HUES48 (cell line): ENCODE results near the gene GAGE12J.
A peak's percentile ranks its signal among the peaks of the same experiment; 100 is the strongest.
"Not testable (repeated sequence)": the region's sequence is repeated elsewhere in the genome, so short reads cannot be mapped to it uniquely, and the experiment has no call there.

Experiments
- H3K27ac ChIP-seq: one replicate; pipeline ENCODE4 v1.7.0; 2013; ENCODE audit warnings: low read depth, low read length, inconsistent platforms
- H3K27me3 ChIP-seq: 2 replicates; pipeline ENCODE4 v1.6.1; 2013; ENCODE audit warnings: mild to moderate bottlenecking, low read length; ENCODE audit not compliant: control insufficient read depth, insufficient read depth
- H3K36me3 ChIP-seq: 2 replicates; pipeline ENCODE4 v1.6.1; 2013; ENCODE audit warnings: low read length; ENCODE audit not compliant: control insufficient read depth, insufficient read depth
- H3K4me1 ChIP-seq: 2 replicates; pipeline ENCODE4 v1.6.1; 2013; ENCODE audit warnings: mild to moderate bottlenecking, low read length; ENCODE audit not compliant: control insufficient read depth, insufficient read depth
- H3K4me3 ChIP-seq: 2 replicates; pipeline ENCODE4 v1.5.1; 2013; ENCODE audit warnings: mild to moderate bottlenecking, low read depth, low read length
- H3K9ac ChIP-seq: 2 replicates; pipeline ENCODE4 v1.6.1; 2013; ENCODE audit warnings: mild to moderate bottlenecking, low read depth, low read length, moderate library complexity
- H3K9me3 ChIP-seq: 2 replicates; pipeline ENCODE4 v1.6.1; 2013; ENCODE audit warnings: low read length; ENCODE audit not compliant: control insufficient read depth, insufficient read depth

Gene GAGE12J

DNA sequence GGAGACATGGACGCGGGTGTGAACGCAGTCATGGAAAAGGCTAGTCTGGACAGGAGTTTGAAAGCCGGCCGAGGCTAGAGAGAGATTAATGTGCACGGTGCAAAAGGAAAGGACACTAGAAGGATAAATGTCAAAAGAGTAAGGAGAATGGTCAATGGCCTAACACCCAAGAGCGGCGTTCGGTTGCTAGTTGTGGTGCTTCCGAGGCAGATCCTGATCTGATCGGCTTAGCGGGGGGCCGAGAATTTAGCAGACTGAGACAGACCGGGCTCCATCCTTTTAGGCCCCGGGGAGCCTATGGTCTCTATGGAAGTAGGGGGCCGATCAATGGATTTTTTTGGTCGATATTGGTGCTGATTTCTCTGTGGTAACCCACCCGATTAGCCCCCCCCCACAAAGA is 11.5 kb upstream of the GAGE12J start:
- H3K27ac ChIP-seq, result peak overlapping the region; percentile 78
- H3K27me3 ChIP-seq, result no peaks in the 10 kb centered on the region
- H3K9me3 ChIP-seq, result peaks cover 31% of the 10 kb centered on the region
- H3K9ac ChIP-seq, result no peak overlapping the region
- H3K36me3 ChIP-seq, result no peaks in the 10 kb centered on the region
- H3K4me1 ChIP-seq, result peaks cover 27% of the 10 kb centered on the region
- H3K4me3 ChIP-seq, result peak overlapping the region; percentile 39

- Histone ChIP-seq H3K27ac (no peak overlapping the region), H3K4me1 (peaks cover 27% of the 10 kb centered on the region), H3K9me3 (peaks cover 44% of the 10 kb centered on the region), H3K27me3 (no peaks in the 10 kb centered on the region), H3K4me3 (no peak overlapping the region), H3K9ac (no peak overlapping the region), H3K36me3 (no peaks in the 10 kb centered on the region)
These were observed 9.7 kb upstream of the GAGE12J start for GRCh38 chrX:49312176-49312575.

DNA sequence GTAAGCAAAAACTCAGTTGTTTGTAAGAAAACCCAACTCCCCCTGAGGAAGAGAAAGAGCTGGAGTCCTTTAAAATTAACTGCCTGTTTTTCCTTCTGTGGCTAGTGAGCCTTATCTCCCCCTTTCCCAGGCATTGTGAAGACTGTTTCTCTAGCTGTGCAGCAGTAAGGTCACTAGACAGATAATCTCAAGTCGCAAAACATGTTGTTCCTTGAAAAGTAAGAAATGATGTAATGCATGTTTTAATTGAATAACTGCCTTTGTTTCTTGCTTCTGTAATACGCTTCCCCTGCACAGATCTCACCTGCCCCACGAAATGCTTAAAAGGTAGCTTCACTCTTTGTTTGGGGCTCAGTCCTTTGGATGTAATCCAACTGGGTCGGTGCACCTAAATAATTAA is 5.8 kb upstream of the GAGE12J start:
- no peak overlapping the region for H3K27ac ChIP-seq
- H3K9ac ChIP-seq, result no peak overlapping the region
- no peaks in the 10 kb centered on the region for H3K27me3 ChIP-seq
- no peaks in the 10 kb centered on the region for H3K36me3 ChIP-seq
- H3K4me1 ChIP-seq, result peaks cover 5% of the 10 kb centered on the region
- peaks cover 36% of the 10 kb centered on the region; the same call in 1 of the 2 replicates for H3K9me3 ChIP-seq
- H3K4me3 ChIP-seq, result no peak overlapping the region

DNA sequence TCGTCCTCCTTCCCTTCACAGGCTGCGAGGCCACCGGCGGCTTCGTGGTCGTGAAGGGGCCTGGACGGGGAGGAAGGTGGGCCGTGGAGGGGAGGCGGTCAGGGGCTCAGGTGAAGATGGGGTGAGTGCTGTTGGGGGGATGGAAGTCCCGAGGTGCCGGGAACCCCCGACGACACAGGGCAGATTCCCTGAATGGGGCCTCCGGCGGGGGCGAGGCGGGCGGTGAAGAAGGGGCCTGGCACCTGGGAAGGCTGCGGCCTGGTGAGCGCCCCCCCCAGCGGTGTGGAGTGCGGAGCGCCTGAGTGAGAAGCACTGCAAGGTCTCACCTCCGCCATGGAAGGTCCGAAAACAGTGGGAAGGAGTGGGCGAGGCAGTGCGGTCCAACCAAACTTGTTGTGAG is 429 bp downstream of the GAGE12J start:
- H3K27ac ChIP-seq, H3K9ac ChIP-seq, H3K36me3 ChIP-seq, H3K4me1 ChIP-seq, H3K9me3 ChIP-seq, H3K4me3 ChIP-seq, H3K27me3 ChIP-seq: not testable (repeated sequence)

- not testable (repeated sequence) for H3K9me3 ChIP-seq, H3K27me3 ChIP-seq, H3K4me1 ChIP-seq, H3K9ac ChIP-seq, H3K4me3 ChIP-seq, H3K36me3 ChIP-seq, H3K27ac ChIP-seq
These were observed 1.9 kb downstream of the GAGE12J start for GRCh38 chrX:49323735-49324134.

- not testable (repeated sequence) for H3K4me3 ChIP-seq, H3K9ac ChIP-seq, H3K27me3 ChIP-seq, H3K4me1 ChIP-seq, H3K36me3 ChIP-seq, H3K9me3 ChIP-seq, H3K27ac ChIP-seq
These were observed 8.6 kb downstream of the GAGE12J start for GRCh38 chrX:49330421-49330820.

- H3K9ac ChIP-seq, H3K27ac ChIP-seq, H3K4me1 ChIP-seq, H3K4me3 ChIP-seq, H3K27me3 ChIP-seq, H3K9me3 ChIP-seq, H3K36me3 ChIP-seq: not testable (repeated sequence)
These were observed 9.4 kb downstream of the GAGE12J start, which contains the start of gene GAGE13 for GRCh38 chrX:49331282-49331681. Gene GAGE13, plus strand, starts transcription at chrX:49331582. Its CDS starts 1,156 bp downstream, at chrX:49332738.

DNA sequence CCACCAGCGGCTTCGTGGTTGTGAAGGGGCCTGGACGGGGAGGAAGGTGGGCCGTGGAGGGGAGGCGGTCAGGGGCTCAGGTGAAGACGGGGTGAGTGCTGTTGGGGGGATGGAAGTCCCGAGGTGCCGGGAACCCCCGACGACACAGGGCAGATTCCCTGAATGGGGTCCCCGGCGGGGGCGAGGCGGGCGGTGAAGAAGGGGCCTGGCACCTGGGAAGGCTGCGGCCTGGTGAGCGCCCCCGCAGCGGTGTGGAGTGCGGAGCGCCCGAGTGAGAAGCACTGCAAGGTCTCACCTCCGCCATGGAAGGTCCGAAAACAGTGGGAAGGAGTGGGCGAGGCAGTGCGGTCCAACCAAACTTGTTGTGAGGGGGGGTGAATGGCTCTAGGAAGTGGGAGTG is 10.0 kb downstream of the GAGE12J start:
- not testable (repeated sequence) for H3K9ac ChIP-seq, H3K36me3 ChIP-seq, H3K4me1 ChIP-seq, H3K27ac ChIP-seq, H3K27me3 ChIP-seq, H3K9me3 ChIP-seq, H3K4me3 ChIP-seq

DNA sequence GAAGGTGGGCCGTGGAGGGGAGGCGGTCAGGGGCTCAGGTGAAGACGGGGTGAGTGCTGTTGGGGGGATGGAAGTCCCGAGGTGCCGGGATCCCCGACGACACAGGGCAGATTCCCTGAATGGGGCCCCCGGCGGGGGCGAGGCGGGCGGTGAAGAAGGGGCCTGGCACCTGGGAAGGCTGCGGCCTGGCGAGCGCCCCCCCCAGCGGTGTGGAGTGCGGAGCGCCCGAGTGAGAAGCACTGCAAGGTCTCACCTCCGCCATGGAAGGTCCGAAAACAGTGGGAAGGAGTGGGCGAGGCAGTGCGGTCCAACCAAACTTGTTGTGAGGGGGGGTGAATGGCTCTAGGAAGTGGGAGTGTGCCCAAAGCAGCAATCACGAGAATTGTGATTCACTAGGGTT is 19.6 kb downstream of the GAGE12J start:
- not testable (repeated sequence) for H3K4me1 ChIP-seq, H3K27me3 ChIP-seq, H3K9me3 ChIP-seq, H3K9ac ChIP-seq, H3K36me3 ChIP-seq, H3K4me3 ChIP-seq, H3K27ac ChIP-seq

DNA sequence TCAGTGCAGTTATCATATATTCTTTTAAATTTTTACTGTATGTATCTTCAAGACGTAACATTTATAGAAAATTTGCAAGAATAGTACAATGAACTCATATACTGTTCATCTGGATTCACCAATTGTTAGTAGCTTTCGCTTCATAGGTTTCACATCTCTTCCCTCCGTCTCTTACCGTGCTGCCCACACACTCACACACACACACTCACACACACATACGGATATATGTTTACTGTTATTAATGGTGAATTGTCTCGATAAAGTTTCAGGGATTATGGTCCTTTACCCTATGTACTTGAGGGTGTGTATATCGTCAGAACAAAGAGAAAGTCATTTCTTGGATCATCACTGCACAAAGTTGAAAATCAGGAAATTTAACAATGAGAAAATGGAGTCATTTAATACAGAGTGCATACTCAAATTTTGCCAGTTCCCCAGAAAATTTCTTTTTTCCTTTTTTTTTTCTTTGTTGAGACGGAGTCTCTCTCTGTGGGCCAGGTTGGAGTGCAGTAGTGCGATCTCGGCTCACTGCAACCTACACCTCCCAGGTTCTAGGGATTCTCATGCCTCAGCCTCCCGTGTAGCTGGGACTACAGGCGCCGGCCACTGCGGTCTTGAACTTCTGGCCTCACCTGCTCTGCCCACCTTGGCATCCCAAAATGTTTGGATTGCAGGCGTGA is 22.8 kb downstream of the GAGE12J start:
- not testable (repeated sequence) for H3K27ac ChIP-seq, H3K36me3 ChIP-seq, H3K4me3 ChIP-seq, H3K4me1 ChIP-seq, H3K9ac ChIP-seq, H3K9me3 ChIP-seq, H3K27me3 ChIP-seq

DNA sequence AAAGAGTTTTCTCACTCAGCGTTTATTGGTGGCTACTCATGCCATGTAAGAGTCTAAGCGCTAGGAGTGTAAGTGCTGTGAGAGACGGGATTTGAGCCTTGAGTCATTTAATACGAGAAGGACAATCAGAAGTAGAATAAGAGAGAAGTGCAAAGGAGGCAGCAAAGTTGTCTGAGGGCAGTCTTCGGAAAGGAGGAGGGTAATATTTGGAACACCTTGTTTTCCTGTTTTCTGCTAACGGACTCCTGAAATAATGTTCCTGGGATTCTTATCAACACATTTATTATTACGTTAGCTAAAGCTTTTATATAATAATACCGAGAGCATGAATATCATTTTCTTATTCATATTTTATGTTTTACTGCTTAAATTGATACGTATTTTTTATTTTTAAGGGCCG is 23.6 kb downstream of the GAGE12J start:
- not testable (repeated sequence) for H3K9me3 ChIP-seq, H3K4me1 ChIP-seq, H3K4me3 ChIP-seq, H3K36me3 ChIP-seq, H3K9ac ChIP-seq, H3K27ac ChIP-seq, H3K27me3 ChIP-seq

DNA sequence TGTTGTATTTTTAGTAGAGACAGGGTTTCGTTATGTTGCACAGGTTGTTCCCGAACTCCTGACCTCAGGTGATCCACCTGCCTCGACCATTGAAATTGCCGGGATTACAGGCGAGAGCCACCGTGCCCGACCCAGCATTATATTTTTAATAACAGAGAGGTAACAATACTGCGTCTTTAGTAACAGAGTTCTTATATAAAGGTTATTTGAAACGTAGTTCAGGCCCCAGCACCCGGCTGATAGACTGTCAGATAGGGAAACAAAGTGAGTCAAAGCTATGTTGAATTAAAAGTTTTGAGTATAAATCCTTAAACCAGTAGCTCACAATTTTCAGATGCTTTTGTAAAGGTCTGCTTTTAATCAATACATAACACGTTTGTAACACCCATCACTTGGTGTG is 24.3 kb downstream of the GAGE12J start:
- not testable (repeated sequence) for H3K9ac ChIP-seq, H3K4me1 ChIP-seq, H3K27ac ChIP-seq, H3K27me3 ChIP-seq, H3K36me3 ChIP-seq, H3K9me3 ChIP-seq, H3K4me3 ChIP-seq
